Endothelial cell of umbilical vein (primary cell): ENCODE data around the gene IFT52. TPM values are rescaled to one million over a fixed set of nuclear protein-coding genes. Genes with fewer than 3 reads are reported as not detected.

Experiments
- BruUV-seq: library from RNA; stranded (reverse); fragments of 400-500 nt; replicated peaks from 2 replicates; lab custom pipeline; 2021; lab: Mats Ljungman, UMichigan
- CTCF ChIA-PET: fragments of 300-600, 350-600 bp; sonication (Branson Sonifier 250); formaldehyde crosslinking; loops from one replicate; lab custom pipeline; 2021; ENCODE audit warnings: antibody characterized with exemption, inconsistent platforms; lab: Charles Lee
- POLR2A ChIA-PET: fragments of 300-600, 350-600 bp; sonication (Branson Sonifier 250); formaldehyde crosslinking; loops from one replicate; lab custom pipeline; 2021; ENCODE audit warnings: antibody characterized with exemption, inconsistent platforms; lab: Charles Lee
- DNase-seq: peaks from one replicate; pipeline ENCODE4 v3.0.0-alpha.2; 2011; ENCODE audit warnings: low read depth, low spot score
- FAIRE-seq: peaks from 2 replicates; lab custom pipeline; 2011; peaks lifted over from hg19 to GRCh38; lab: Jason Lieb, UNC
- H2AFZ ChIP-seq: 2 replicates; pipeline ENCODE4 v1.6.0; 2012; ENCODE audit warnings: low read depth, low read length, control low read depth, inconsistent platforms
- H3K27ac ChIP-seq: 2 replicates; pipeline ENCODE4 v1.5.1; 2011; ENCODE audit warnings: low read depth, mild to moderate bottlenecking, control low read depth, low read length, moderate library complexity; ENCODE audit not compliant: insufficient read depth
- H3K27me3 ChIP-seq, 2 experiments: 2 replicates each; pipeline versions ENCODE4 v1.6.0 to v1.6.1; 2011; ENCODE audit warnings: low read length in 2 of 2, mixed read lengths in 1 of 2; ENCODE audit not compliant: control insufficient read depth in 2 of 2, insufficient read depth in 2 of 2
- H3K36me3 ChIP-seq, 2 experiments: 2 replicates in 1 of 2; 3 replicates in 1 of 2; pipeline ENCODE4 v1.5.1; 2011; ENCODE audit warnings: low read length in 2 of 2, mild to moderate bottlenecking in 1 of 2, moderate library complexity in 1 of 2; ENCODE audit not compliant: control insufficient read depth in 2 of 2, insufficient read depth in 2 of 2; ENCODE audit errors: extremely low read depth in 1 of 2
- H3K4me1 ChIP-seq: 3 replicates; pipeline ENCODE4 v1.5.1; 2011; ENCODE audit warnings: mild to moderate bottlenecking, low read length; ENCODE audit not compliant: control insufficient read depth, insufficient read depth; ENCODE audit errors: extremely low read depth
- H3K4me2 ChIP-seq: 2 replicates; pipeline ENCODE4 v1.6.1; 2011; ENCODE audit warnings: low read length, control low read depth, mixed read lengths; ENCODE audit not compliant: insufficient read depth
- H3K4me3 ChIP-seq, 3 experiments: fragments of 200-600 bp in 1 of 3; sonication (generic), shearing (Covaris generic) in 1 of 3; replicated peaks in 1 of 3; 2 replicates each; pipeline ENCODE4 v1.5.1; 2011 to 2016; ENCODE audit warnings: control low read depth in 3 of 3, low read length in 3 of 3, mild to moderate bottlenecking in 2 of 3, inconsistent platforms in 1 of 3, low read depth in 1 of 3, moderate library complexity in 1 of 3; ENCODE audit not compliant: insufficient read depth in 1 of 3
- H3K79me2 ChIP-seq: 2 replicates; pipeline ENCODE4 v1.6.0; 2012; ENCODE audit warnings: low read length, inconsistent platforms; ENCODE audit not compliant: control insufficient read depth, insufficient read depth
- H3K9ac ChIP-seq: replicated peaks from 2 replicates; pipeline ENCODE3; 2011; ENCODE audit warnings: low read length, control low read depth; ENCODE audit not compliant: insufficient read depth; ENCODE audit errors: extremely low read depth
- H3K9me1 ChIP-seq: replicated peaks from 3 replicates; pipeline ENCODE4 v1.6.0; 2011; ENCODE audit warnings: mild to moderate bottlenecking, low read length; ENCODE audit not compliant: control insufficient read depth, insufficient read depth; ENCODE audit errors: extremely low read depth
- H3K9me3 ChIP-seq: replicated peaks from 2 replicates; pipeline ENCODE4 v1.5.1; 2012; ENCODE audit warnings: low read length, inconsistent platforms; ENCODE audit not compliant: control insufficient read depth, insufficient read depth
- H4K20me1 ChIP-seq: replicated peaks from 2 replicates; pipeline ENCODE3; 2011; ENCODE audit warnings: mild to moderate bottlenecking, low read length; ENCODE audit not compliant: control insufficient read depth, insufficient read depth; ENCODE audit errors: extremely low read depth
- EZH2 ChIP-seq: IDR thresholded peaks from 2 replicates; pipeline ENCODE4 v1.6.1; 2012; ENCODE audit warnings: borderline replicate concordance, low read depth, mild to moderate bottlenecking, moderate library complexity, low read length, inconsistent platforms; ENCODE audit not compliant: severe bottlenecking
- FOS ChIP-seq: IDR thresholded peaks from 2 replicates; pipeline ENCODE4 v1.6.1; 2011; ENCODE audit warnings: mild to moderate bottlenecking, low read length, moderate library complexity, borderline replicate concordance; ENCODE audit not compliant: insufficient read depth
- GATA2 ChIP-seq: IDR thresholded peaks from 2 replicates; pipeline ENCODE4 v1.7.0; 2011; ENCODE audit warnings: low read depth, mild to moderate bottlenecking, moderate library complexity, mixed read lengths, low read length; ENCODE audit not compliant: insufficient read length, insufficient read depth
- JUN ChIP-seq: IDR thresholded peaks from 2 replicates; pipeline ENCODE4 v1.6.1; 2011; ENCODE audit warnings: borderline replicate concordance, low read depth; ENCODE audit not compliant: insufficient read length, insufficient read depth
- MYC ChIP-seq: IDR thresholded peaks from one replicate; pipeline ENCODE4 v1.6.1; 2011; ENCODE audit warnings: mild to moderate bottlenecking, low read depth, low read length
- POLR2A ChIP-seq: IDR thresholded peaks from 2 replicates; pipeline ENCODE4 v1.6.1; 2012; ENCODE audit warnings: low read depth, mild to moderate bottlenecking, control low read depth, low read length
- POLR2AphosphoS5 ChIP-seq: IDR thresholded peaks from 2 replicates; pipeline ENCODE4 v1.6.1; 2012; ENCODE audit warnings: low read depth, mild to moderate bottlenecking, control low read depth, low read length, moderate library complexity; ENCODE audit not compliant: insufficient read depth
- dilution Hi-C: fragments of 300-500 bp; cut with MboI; formaldehyde crosslinking; loops from one replicate; pipeline ENCODE4 v1.15.0; 2019; ENCODE audit warnings: low sequenced_read_pairs; ENCODE audit not compliant: extremely low pct_ligation_motif_present
- intact Hi-C: fragments of 100-400 bp; cut with micrococcal nuclease; formaldehyde crosslinking; loops from one replicate; pipeline ENCODE4 v1.10.0; 2022
- polyA plus RNA-seq, 4 experiments: library from polyadenylated mRNA; depleted of rRNA in 3 of 4; stranded (reverse) in 3 of 4; unstranded in 1 of 4; fragments of >200 nt; gene quantifications; 2 replicates each; pipeline versions ENCODE4 v1.2.1 to v1.2.3, GENCODE V29; 2011 to 2012; ENCODE audit warnings: missing spikeins in 1 of 4
- total RNA-seq: library from RNA; stranded (reverse); gene quantifications from 2 replicates; pipeline ENCODE4 v1.2.3, GENCODE V29; 2021
- TF ChIP-seq, protein P1 (sequence below), 2 donors: IDR thresholded peaks; 1 replicate in 1 of 2; 2 replicates in 1 of 2; pipeline ENCODE4 v1.5.1; 2011; ENCODE audit warnings: low read length in 2 of 2, mild to moderate bottlenecking in 2 of 2, moderate library complexity in 2 of 2, control low read depth in 1 of 2, inconsistent platforms in 1 of 2, low read depth in 1 of 2; ENCODE audit not compliant: insufficient read depth in 1 of 2; ENCODE audit errors: extremely low read depth in 1 of 2
- TF ChIP-seq, protein P2 (sequence below): IDR thresholded peaks from 2 replicates; pipeline ENCODE4 v1.6.1; 2011; ENCODE audit not compliant: insufficient read depth, insufficient read length

The IFT52 gene
- total and polyA plus RNA-seq, 2 donors (not counting 3 experiments of a cell fraction or from before 2014, with no cell fraction given): 30.0 to 33.4 TPM

DNA sequence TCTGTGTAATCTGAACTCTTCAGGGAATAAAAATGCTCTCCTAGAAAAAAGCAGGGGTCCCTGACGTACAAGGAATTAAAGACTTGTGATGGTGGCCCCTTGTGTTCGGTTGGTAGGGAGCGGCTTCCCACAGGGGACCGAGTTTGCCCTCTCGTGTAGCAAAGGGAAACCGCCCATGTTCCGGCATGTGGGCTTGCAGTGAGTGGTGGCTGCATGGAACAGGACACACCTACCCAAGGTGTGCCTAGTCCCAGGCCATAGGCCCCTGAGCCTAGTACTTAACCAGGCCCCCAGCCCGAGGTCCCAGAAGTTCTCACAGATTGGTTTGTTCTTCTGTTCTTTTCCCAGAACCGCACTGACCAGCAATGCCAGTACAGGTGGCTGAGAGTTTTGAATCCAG is 91.7 kb downstream of the IFT52 start:
- intact Hi-C loops: no loop called here
- BruUV-seq: no TSS peak
- no peaks in the 10 kb centered on the region for H3K27me3 ChIP-seq
- H3K4me3 ChIP-seq: no peak overlapping the region
- no peaks in the 10 kb centered on the region for H4K20me1 ChIP-seq
- H2AFZ ChIP-seq: no peak overlapping the region
- ChIA-PET POLR2A (interaction anchor here (0.6 kb wide), 1 partner anchor 15 kb away, joined by 3 read pairs; no protein-coding TSS in a partner anchor), CTCF (interaction anchor here (2.5 kb wide), 1 partner anchor 10 kb away, joined by 9 read pairs; no protein-coding TSS in a partner anchor)
- H3K79me2 ChIP-seq: peaks cover 3% of the 10 kb centered on the region
- no peaks in the 10 kb centered on the region for H3K9me1 ChIP-seq
- DNase-seq: no peak
- no peak overlapping the region for H3K27ac ChIP-seq
- no peaks in the 10 kb centered on the region for H3K9me3 ChIP-seq
- FAIRE-seq: no peak
- dilution Hi-C loops: no loop called here
- H3K4me2 ChIP-seq: no peak overlapping the region
- no peaks in the 10 kb centered on the region for H3K4me1 ChIP-seq
- H3K36me3 ChIP-seq: peaks cover 0 to 3% of the 10 kb centered on the region in 2 experiments
- no peak overlapping the region for H3K9ac ChIP-seq
- no peak for TF ChIP-seq GATA2
- TF ChIP-seq MYC: no peak
- TF ChIP-seq, protein P1, sequence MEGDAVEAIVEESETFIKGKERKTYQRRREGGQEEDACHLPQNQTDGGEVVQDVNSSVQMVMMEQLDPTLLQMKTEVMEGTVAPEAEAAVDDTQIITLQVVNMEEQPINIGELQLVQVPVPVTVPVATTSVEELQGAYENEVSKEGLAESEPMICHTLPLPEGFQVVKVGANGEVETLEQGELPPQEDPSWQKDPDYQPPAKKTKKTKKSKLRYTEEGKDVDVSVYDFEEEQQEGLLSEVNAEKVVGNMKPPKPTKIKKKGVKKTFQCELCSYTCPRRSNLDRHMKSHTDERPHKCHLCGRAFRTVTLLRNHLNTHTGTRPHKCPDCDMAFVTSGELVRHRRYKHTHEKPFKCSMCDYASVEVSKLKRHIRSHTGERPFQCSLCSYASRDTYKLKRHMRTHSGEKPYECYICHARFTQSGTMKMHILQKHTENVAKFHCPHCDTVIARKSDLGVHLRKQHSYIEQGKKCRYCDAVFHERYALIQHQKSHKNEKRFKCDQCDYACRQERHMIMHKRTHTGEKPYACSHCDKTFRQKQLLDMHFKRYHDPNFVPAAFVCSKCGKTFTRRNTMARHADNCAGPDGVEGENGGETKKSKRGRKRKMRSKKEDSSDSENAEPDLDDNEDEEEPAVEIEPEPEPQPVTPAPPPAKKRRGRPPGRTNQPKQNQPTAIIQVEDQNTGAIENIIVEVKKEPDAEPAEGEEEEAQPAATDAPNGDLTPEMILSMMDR (IDR thresholded peaks at IDR 0.05; ENCODE audit: extremely low read depth in 1 of 2, insufficient read depth in 1 of 2, low read depth in 1 of 2, low read length in 2 of 2): no peak
- no peak for TF ChIP-seq POLR2AphosphoS5

DNA sequence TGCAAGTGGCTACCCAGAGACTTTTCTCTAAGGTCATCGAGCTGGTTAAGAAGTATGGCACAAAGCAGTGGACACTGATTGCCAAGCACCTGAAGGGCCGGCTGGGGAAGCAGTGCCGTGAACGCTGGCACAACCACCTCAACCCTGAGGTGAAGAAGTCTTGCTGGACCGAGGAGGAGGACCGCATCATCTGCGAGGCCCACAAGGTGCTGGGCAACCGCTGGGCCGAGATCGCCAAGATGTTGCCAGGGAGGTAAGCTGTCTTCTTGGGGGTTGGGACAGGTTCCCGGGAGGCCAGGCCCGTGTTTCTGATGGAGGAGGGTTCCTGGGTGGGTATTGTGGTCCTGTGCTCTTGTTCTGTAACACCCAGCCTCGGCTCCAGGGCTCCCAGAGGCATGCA is 96.1 kb downstream of the IFT52 start:
- Histone ChIP-seq H3K27ac (no peak overlapping the region), H4K20me1 (no peaks in the 10 kb centered on the region), H3K79me2 (no peaks in the 10 kb centered on the region), H3K4me2 (no peak overlapping the region), H3K9me3 (no peaks in the 10 kb centered on the region), H3K9ac (no peak overlapping the region), H2AFZ (no peak overlapping the region), H3K4me1 (no peaks in the 10 kb centered on the region), H3K9me1 (no peaks in the 10 kb centered on the region), H3K36me3 (peaks cover 0 to 3% of the 10 kb centered on the region in 2 experiments), H3K4me3 (no peak overlapping the region), H3K27me3 (no peaks in the 10 kb centered on the region)
- FAIRE-seq (no peak), DNase-seq (no peak)
- intact Hi-C loops: no loop called here
- BruUV-seq: no TSS peak
- ChIA-PET POLR2A (no interaction called here), CTCF (interaction anchor here (0.8 kb wide), 1 partner anchor 148 kb away, joined by 3 read pairs; no protein-coding TSS in a partner anchor)
- TF ChIP-seq JUN (no peak), GATA2 (no peak), POLR2A (no peak), EZH2 (no peak), MYC (no peak), POLR2AphosphoS5 (no peak), FOS (no peak)
- TF ChIP-seq, protein P1 (IDR thresholded peaks at IDR 0.05; ENCODE audit: extremely low read depth in 1 of 2, insufficient read depth in 1 of 2, low read depth in 1 of 2, low read length in 2 of 2): no peak
- TF ChIP-seq, protein P2, sequence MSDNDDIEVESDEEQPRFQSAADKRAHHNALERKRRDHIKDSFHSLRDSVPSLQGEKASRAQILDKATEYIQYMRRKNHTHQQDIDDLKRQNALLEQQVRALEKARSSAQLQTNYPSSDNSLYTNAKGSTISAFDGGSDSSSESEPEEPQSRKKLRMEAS: no peak
- dilution Hi-C loops: no loop called here
